Heart right ventricle (tissue), 16 donors: ENCODE measurements around the gene PAX5. TPM values are rescaled to one million over a fixed set of nuclear protein-coding genes. Genes with fewer than 3 reads are reported as not detected.
"Not testable (repeated sequence)": the region's sequence is repeated elsewhere in the genome, so short reads cannot be mapped to it uniquely, and the experiment has no call there.

ENCODE experiments used
- ATAC-seq, 8 donors: fragments of 200-7000 bp; cut with Tn5 transposase; one replicate each; pipeline ENCODE4 v1.9.1; 2020; ENCODE audit warnings: mild to moderate bottlenecking in 8 of 8, moderate library complexity in 8 of 8, moderate number of reproducible peaks in 1 of 8
- DNase-seq, 2 donors: peaks; one replicate each; pipeline ENCODE4 v3.0.0-alpha.2; 2020
- H3K27ac ChIP-seq, 10 donors: fragments of 200-600 bp; sonication (generic) in 2 of 10; one replicate each; pipeline versions ENCODE4 v1.5.0 to v1.8.0; 2020 to 2022; ENCODE audit warnings: mild to moderate bottlenecking in 3 of 10
- H3K27me3 ChIP-seq, 7 donors: fragments of 200-600 bp; one replicate each; pipeline ENCODE4 v1.8.0; 2021 to 2022; ENCODE audit warnings: mild to moderate bottlenecking in 2 of 7
- H3K36me3 ChIP-seq, 9 donors: fragments of 200-600 bp; sonication (generic) in 1 of 9; one replicate each; pipeline versions ENCODE4 v1.5.0 to v1.8.0; 2020 to 2022; ENCODE audit warnings: mild to moderate bottlenecking in 2 of 9
- H3K4me1 ChIP-seq, 9 donors: fragments of 200-600 bp; sonication (generic) in 1 of 9; one replicate each; pipeline versions ENCODE4 v1.5.0 to v1.8.0; 2020 to 2022; ENCODE audit warnings: mild to moderate bottlenecking in 4 of 9
- H3K4me3 ChIP-seq, 10 donors: fragments of 200-600 bp; sonication (generic) in 2 of 10; one replicate each; pipeline versions ENCODE4 v1.5.0 to v1.8.0; 2020 to 2022; ENCODE audit warnings: mild to moderate bottlenecking in 7 of 10, moderate library complexity in 2 of 10
- H3K9me3 ChIP-seq, 11 donors: fragments of 200-600 bp in 10 of 11; sonication (generic) in 2 of 11; one replicate each; pipeline versions ENCODE4 v1.5.0 to v1.8.0; 2013 to 2022; ENCODE audit warnings: mild to moderate bottlenecking in 2 of 11, control low read depth in 1 of 11, moderate library complexity in 1 of 11
- CTCF ChIP-seq, 9 donors: fragments of 200-600 bp; sonication (generic) in 2 of 9; IDR thresholded peaks; one replicate each; pipeline versions ENCODE4 v1.5.0 to v1.8.0; 2021 to 2022; ENCODE audit warnings: antibody characterized with exemption in 9 of 9, mild to moderate bottlenecking in 5 of 9, moderate library complexity in 1 of 9
- WGBS, 2 donors: extraction: QIAGEN DNeasy Blood & Tissue Kit; methylation state at CpG; one replicate each; pipeline ENCODE4 v1.1.7; 2013; ENCODE audit warnings: inconsistent platforms in 1 of 2; 5-methylcytosine and 5-hydroxymethylcytosine counted together
- intact Hi-C, 10 donors: fragments of 100-400 bp; cut with DNase I; formaldehyde crosslinking; loops; one replicate each; pipeline versions ENCODE4 v1.11.1 to v1.14.2; 2022
- polyA plus RNA-seq, 2 donors: library from polyadenylated mRNA; stranded (reverse); fragments of 200-250 nt; gene quantifications; one replicate each; pipeline ENCODE4 v1.2.3, GENCODE V29; 2013
- total RNA-seq, 10 donors: library from RNA; stranded (reverse); fragmentation: NEBNext Ultra II Directional in 3 of 10; extraction: Animal tissue kit (Norgen Biotek cat#: 25700) in 3 of 10; gene quantifications; one replicate each; pipeline versions ENCODE4 v1.2.1 to v1.2.4, GENCODE V29; 2021 to 2023
- donor health status: Arrhythmogenic right ventricular cardiomyopathy.
- donor health status: ischemic (EF 13 %, LVEDD 7.1; RV severe dilation, severe dysfunction).
- donor health status: healthy with polysubstance abuse.
- donor health status: DM: no; HTN: yes; CAD: no.
- donor health status: DM: no; HTN: no; CAD: no.
- donor health status: ischemic (EF 25% LVEDD 6.9; RV normal size, moderate dysfunction).
- donor health status: ischemic (EF 25% LVEDD 5.7; RV mildly dilated, moderate dysfunction).
- donor health status: healthy.
- donor health status: DM: yes; HTN: yes; CAD: no.
- donor health status: Ischemic cardiomyopathy.
- donor health status: ischemic (EF 35%, LVEDD 5.7; RV mildly dilated, moderate dysfunction).
- donor health status: nonischemic (EF 11% LVEDD 7.7; RV severe dilation, severe dysfunction).
- donor health status: DM: yes; HTN: yes; CAD: no.
- donor health status: PGD.
- donor health status: ischemic (EF 29% LVEDD 5.4; RV normal size, mild dysfunction).
- donor health status: nonischemic (EF 23%, LVEDD 6.1; RV moderate dilation, normal function).

The PAX5 gene
- total and polyA plus RNA-seq, 12 donors: under 0.01 to 0.09 TPM; not detected in 10

DNA sequence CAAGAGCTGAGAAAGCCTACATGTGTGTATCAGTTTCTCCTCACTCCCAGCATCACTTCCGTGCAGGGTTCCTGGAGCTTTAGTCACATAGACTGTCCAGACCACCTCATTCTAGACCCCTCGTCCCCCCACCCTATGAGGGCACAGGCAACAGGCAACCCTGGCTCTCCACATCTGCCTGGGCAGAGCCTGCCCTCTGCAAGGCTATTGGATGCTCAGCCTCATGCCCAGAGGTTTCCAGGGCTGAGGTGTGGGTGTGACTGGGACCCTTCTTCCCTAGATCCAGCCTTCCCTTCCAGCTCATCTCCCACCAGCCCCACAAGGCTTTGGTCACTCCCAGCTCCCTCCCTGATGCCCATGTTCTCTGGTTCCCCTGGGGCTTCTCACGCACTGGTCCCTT, 161.4 kb downstream of the PAX5 start:
- DNase-seq: no peak
- Histone ChIP-seq H3K27me3 (peaks cover 4 to 48% (median 25%) of the 10 kb centered on the region in 7 donors), H3K4me1 (no peaks in the 10 kb centered on the region), H3K4me3 (no peak overlapping the region), H3K9me3 (no peaks in the 10 kb centered on the region), H3K27ac (no peak overlapping the region), H3K36me3 (no peaks in the 10 kb centered on the region)
- peak in 1 of 8 donors; percentile 11 for ATAC-seq
- intact Hi-C loops: loop anchor here in 6 of 10 donors (5.0 to 10.0 kb wide), 3 partner anchors 390 to 462 kb away; no protein-coding TSS in a partner anchor
- WGBS, 2 donors: 58 to 59% methylated on average over 3 of the region's 3 CpGs
- no peak for TF ChIP-seq CTCF (IDR thresholded peaks at IDR 0.05)

- H3K36me3 ChIP-seq: no peaks in the 10 kb centered on the region
- no peak overlapping the region for H3K27ac ChIP-seq
- no peak overlapping the region for H3K4me3 ChIP-seq
- WGBS, 2 donors: 76 to 78% methylated on average over 2 of the region's 2 CpGs
- DNase-seq (no peak), ATAC-seq (no peak)
- intact Hi-C loops: loop anchor here in 6 of 10 donors (5.0 to 10.0 kb wide), 3 partner anchors 391 to 463 kb away; no protein-coding TSS in a partner anchor
- H3K27me3 ChIP-seq: peaks cover 0 to 45% (median 22%) of the 10 kb centered on the region in 7 donors
- no peaks in the 10 kb centered on the region for H3K4me1 ChIP-seq
- TF ChIP-seq CTCF (IDR thresholded peaks at IDR 0.05): no peak
- H3K9me3 ChIP-seq: no peaks in the 10 kb centered on the region
Observed at GRCh38 chr9:36871606-36872005, 162.5 kb downstream of the PAX5 start.

DNA sequence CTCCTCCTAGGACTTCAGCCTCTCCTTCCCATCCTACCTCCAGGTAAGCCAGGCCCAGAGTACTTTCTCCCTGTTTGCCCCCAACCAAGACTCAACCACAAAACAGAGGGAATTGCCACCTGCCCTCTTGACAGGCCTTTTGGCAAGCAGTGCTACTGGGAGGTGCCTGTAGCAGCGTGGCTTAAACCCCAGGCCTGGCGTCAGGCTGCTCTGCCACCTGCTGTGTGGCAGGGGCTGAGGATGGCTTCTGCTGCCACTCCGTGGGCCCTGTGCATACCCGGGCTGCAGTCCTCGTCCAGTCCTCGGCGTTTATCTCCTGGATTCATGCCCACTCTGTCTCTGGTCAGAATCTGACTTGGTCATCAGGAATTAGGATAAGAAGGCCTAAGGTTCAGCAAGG, 163.1 kb downstream of the PAX5 start:
- DNase-seq: no peak
- intact Hi-C loops: loop anchor here in 6 of 10 donors (5.0 to 10.0 kb wide), 3 partner anchors 391 to 464 kb away; no protein-coding TSS in a partner anchor
- H3K27me3 ChIP-seq: peaks cover 0 to 41% (median 15%) of the 10 kb centered on the region in 7 donors
- no peak overlapping the region for H3K4me3 ChIP-seq
- no peaks in the 10 kb centered on the region for H3K9me3 ChIP-seq
- no peak overlapping the region for H3K27ac ChIP-seq
- H3K4me1 ChIP-seq: no peaks in the 10 kb centered on the region
- no peaks in the 10 kb centered on the region for H3K36me3 ChIP-seq
- ATAC-seq: no peak
- no peak for TF ChIP-seq CTCF (IDR thresholded peaks at IDR 0.05)
- 46 to 56% methylated on average over 7 of the region's 7 CpGs for WGBS, 2 donors

DNA sequence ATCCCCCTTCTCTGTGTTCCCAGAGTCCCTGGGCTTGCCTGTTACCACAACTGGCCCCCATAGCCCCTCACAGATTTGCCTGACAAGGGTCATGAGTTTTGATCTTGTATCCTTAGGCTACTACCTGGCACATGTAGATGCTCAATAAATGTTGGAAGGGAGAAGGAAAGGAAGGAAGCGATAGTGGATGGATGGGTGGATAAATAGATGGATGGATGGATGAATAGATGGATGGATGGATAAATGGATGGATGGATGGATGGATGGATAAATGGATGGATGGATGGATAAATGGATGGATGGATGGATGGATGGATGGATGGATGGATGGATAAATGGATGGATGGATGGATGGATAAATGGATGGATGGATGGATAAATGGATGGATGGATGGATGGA, 164.5 kb downstream of the PAX5 start:
- H3K4me3 ChIP-seq, H3K36me3 ChIP-seq, H3K9me3 ChIP-seq, H3K27ac ChIP-seq, H3K4me1 ChIP-seq, ATAC-seq, DNase-seq: not testable (repeated sequence)
- peaks cover 0 to 38% (median 15%) of the 10 kb centered on the region in 7 donors for H3K27me3 ChIP-seq
- WGBS, 2 donors: 97 to 100% methylated on average over 1 of the region's 1 CpG
- intact Hi-C loops: loop anchor here in 6 of 10 donors (5.0 to 10.0 kb wide), 3 partner anchors 393 to 465 kb away; no protein-coding TSS in a partner anchor

DNA sequence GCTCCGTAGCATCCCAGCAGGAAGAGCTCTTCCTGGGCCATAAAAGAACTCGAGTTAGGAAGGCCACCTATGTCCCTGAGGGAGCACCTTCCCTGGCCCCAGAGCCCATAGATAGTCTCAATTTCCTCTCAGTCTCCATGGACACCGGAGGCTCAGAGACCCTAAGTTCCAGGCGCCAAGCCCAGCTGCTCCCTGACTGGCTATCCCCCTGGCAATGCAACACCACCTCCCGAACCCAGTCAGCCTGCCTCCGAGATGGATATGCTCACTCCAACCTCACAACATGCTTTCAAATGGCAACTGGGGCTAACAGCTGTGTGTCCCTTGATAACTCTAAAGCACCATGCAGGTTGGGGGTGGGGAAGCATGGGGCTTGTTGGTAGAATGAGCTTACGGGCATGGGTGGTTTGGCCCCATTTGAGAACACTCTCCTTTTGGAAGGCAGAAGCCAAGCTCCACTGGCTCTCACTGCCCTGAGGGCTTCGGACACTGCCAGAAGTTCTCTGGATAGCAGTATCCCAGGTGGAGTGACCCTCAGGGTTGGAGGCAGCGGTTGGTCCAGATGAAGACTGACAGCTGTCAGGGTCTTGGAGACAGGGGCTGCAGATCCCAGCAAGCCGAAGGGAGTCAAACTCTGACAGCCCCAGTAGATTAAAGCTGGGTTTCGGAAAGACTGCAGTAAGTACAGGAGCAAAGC, 165.3 kb downstream of the PAX5 start:
- Histone ChIP-seq H3K27me3 (peaks cover 0 to 47% (median 21%) of the 10 kb centered on the region in 7 donors), H3K27ac (no peak overlapping the region), H3K36me3 (no peaks in the 10 kb centered on the region), H3K4me3 (no peak overlapping the region), H3K4me1 (no peaks in the 10 kb centered on the region), H3K9me3 (no peaks in the 10 kb centered on the region)
- no peak for TF ChIP-seq CTCF (IDR thresholded peaks at IDR 0.05)
- 55 to 63% methylated on average over 11 of the region's 11 CpGs for WGBS, 2 donors
- no peak for ATAC-seq
- DNase-seq: no peak
- intact Hi-C loops: no loop called here
